ENCODE results near the gene AKR1B1. TPM values are rescaled to one million over a fixed set of nuclear protein-coding genes. Genes with fewer than 3 reads are reported as not detected.

AKR1B1 gene
- total and polyA plus RNA-seq, 4 donors, result 27.0 to 76.0 (median 46.4) TPM

GRCh38 chr7:134446446-134446845, 12.5 kb downstream of the AKR1B1 start:
- DNase-seq (no peak), ATAC-seq (ENCODE audit: insufficient read depth, low FRiP score) (no peak)
- peaks cover 0 to 9% (median 0%) of the 10 kb centered on the region in 5 donors for H3K4me1 ChIP-seq (ENCODE audit: control insufficient read depth in 5 of 5, insufficient read depth in 5 of 5, low read length in 5 of 5)
- WGBS, 2 donors, result 95 to 96% methylated on average over 8 to 9 of the region's 9 CpGs
- H3K9ac ChIP-seq (ENCODE audit: insufficient read depth in 1 of 2, low read length in 2 of 2), result no peak overlapping the region
- no peak overlapping the region for H3K27ac ChIP-seq (ENCODE audit: low read depth in 1 of 2, low read length in 1 of 2)
- no peak for TF ChIP-seq CTCF (IDR thresholded peaks at IDR 0.05; ENCODE audit: control extremely low read depth, extremely low read depth)
- no peaks in the 10 kb centered on the region for H3K27me3 ChIP-seq (ENCODE audit: control insufficient read depth in 3 of 3, insufficient read depth in 3 of 3, low read length in 2 of 3)
- peaks cover 16 to 52% (median 34%) of the 10 kb centered on the region in 4 donors for H3K36me3 ChIP-seq (ENCODE audit: control insufficient read depth in 4 of 4, insufficient read depth in 4 of 4, low read length in 4 of 4)
- H3K9me3 ChIP-seq (ENCODE audit: control insufficient read depth in 4 of 4, insufficient read depth in 3 of 4, low read length in 3 of 4), result no peaks in the 10 kb centered on the region
- H3K4me3 ChIP-seq, result no peak overlapping the region

GRCh38 chr7:134444961-134445315, 14.0 kb downstream of the AKR1B1 start:
- whole genome bisulfite sequencing, 2 donors, result 95% methylated on average over 4 of the region's 4 CpGs
- H3K36me3 ChIP-seq (ENCODE audit: control insufficient read depth in 4 of 4, insufficient read depth in 4 of 4, low read length in 4 of 4), result peaks cover 8 to 49% (median 34%) of the 10 kb centered on the region in 4 donors

GRCh38 chr7:134444198-134444960, 14.5 kb downstream of the AKR1B1 start:
- no peaks in the 10 kb centered on the region for H3K9me3 ChIP-seq (ENCODE audit: control insufficient read depth in 4 of 4, insufficient read depth in 3 of 4, low read length in 3 of 4)
- no peak overlapping the region for H3K27ac ChIP-seq (ENCODE audit: low read depth in 1 of 2, low read length in 1 of 2)
- H3K9ac ChIP-seq (ENCODE audit: insufficient read depth in 1 of 2, low read length in 2 of 2), result no peak overlapping the region

More at GRCh38 chr7:134444961-134445315, 14.0 kb downstream of the AKR1B1 start:
- no peak for DNase-seq
- H3K4me3 ChIP-seq, result no peak overlapping the region
- no peak for ATAC-seq (ENCODE audit: insufficient read depth, low FRiP score)
- H3K4me1 ChIP-seq (ENCODE audit: control insufficient read depth in 5 of 5, insufficient read depth in 5 of 5, low read length in 5 of 5), result peaks cover 0 to 7% (median 0%) of the 10 kb centered on the region in 5 donors
- no peak for TF ChIP-seq CTCF (IDR thresholded peaks at IDR 0.05; ENCODE audit: control extremely low read depth, extremely low read depth)
- no peaks in the 10 kb centered on the region for H3K9me3 ChIP-seq (ENCODE audit: control insufficient read depth in 4 of 4, insufficient read depth in 3 of 4, low read length in 3 of 4)
- H3K9ac ChIP-seq (ENCODE audit: insufficient read depth in 1 of 2, low read length in 2 of 2), result no peak overlapping the region
- H3K27ac ChIP-seq (ENCODE audit: low read depth in 1 of 2, low read length in 1 of 2), result no peak overlapping the region
- H3K27me3 ChIP-seq (ENCODE audit: control insufficient read depth in 3 of 3, insufficient read depth in 3 of 3, low read length in 2 of 3), result no peaks in the 10 kb centered on the region

More at GRCh38 chr7:134444198-134444960, 14.5 kb downstream of the AKR1B1 start:
- TF ChIP-seq CTCF (IDR thresholded peaks at IDR 0.05; ENCODE audit: control extremely low read depth, extremely low read depth), result no peak
- H3K4me3 ChIP-seq, result no peak overlapping the region
- DNase-seq (no peak), ATAC-seq (ENCODE audit: insufficient read depth, low FRiP score) (no peak)
- H3K27me3 ChIP-seq (ENCODE audit: control insufficient read depth in 3 of 3, insufficient read depth in 3 of 3, low read length in 2 of 3), result no peaks in the 10 kb centered on the region
- peaks cover 6 to 49% (median 32%) of the 10 kb centered on the region in 4 donors for H3K36me3 ChIP-seq (ENCODE audit: control insufficient read depth in 4 of 4, insufficient read depth in 4 of 4, low read length in 4 of 4)
- peaks cover 0 to 3% (median 0%) of the 10 kb centered on the region in 5 donors for H3K4me1 ChIP-seq (ENCODE audit: control insufficient read depth in 5 of 5, insufficient read depth in 5 of 5, low read length in 5 of 5)
- WGBS, 2 donors, result 77 to 83% methylated on average over 9 of the region's 9 CpGs

Data from lung (tissue), 12 donors.